Activated T-helper 1 cell treated with anti-CD3 and anti-CD28 coated beads, Interleukin-2, amount 50 U/mL, for 16 hours (primary cell): ENCODE measurements around the gene PLLP.

ENCODE experiments used
- DNase-seq, 2 donors: peaks; one replicate each; pipeline ENCODE4 v3.0.0-alpha.2; 2020; ENCODE audit warnings: low read depth in 1 of 2, low spot score in 1 of 2

The PLLP gene

DNA sequence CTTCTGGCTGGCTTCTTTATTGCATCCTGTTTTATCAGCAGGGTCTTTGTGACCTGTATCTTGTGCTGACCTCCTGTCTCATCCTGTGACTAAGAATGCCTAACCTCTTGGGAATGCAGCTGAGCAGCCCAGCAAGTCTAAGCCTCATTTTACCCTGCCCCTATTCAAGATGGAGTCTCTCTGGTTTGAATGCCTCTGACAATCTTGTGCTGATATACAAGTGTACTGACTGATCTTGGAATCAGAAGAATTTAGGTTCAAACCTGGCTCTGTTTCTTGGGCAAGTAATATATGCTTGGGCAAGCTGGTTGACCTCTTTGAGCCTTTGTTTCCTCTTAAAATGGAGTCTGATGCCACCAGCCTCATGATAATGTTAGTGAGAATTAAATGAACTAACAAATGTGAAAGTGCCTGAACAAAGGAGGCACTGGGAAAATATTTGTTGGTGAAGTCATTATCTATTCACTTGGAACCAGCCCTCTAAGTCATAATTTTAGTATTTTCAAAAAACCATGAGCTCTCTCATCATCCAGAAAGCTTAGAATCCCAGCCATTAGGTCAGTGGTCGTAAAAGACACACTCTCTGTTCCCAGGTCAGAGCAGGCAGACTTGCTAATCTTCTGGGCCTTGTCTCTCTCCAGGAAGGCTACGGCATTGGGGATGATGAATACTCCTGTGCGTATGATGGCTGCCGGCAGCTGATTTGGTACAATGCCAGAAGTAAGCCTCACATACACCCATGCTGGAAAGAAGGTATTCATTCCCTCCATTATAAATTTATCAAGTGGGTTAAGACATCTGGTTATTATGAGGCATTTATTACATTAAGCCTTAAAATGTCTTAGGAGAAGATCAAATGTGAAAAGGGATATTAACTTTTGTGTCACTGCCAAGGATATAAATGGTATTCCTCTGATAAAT lies 57.5 kb downstream of the PLLP start:
- DNase-seq, result no peak

- no peak for DNase-seq
Measured at GRCh38 chr16:57225978-57226377, 58.5 kb downstream of the PLLP start.

DNA sequence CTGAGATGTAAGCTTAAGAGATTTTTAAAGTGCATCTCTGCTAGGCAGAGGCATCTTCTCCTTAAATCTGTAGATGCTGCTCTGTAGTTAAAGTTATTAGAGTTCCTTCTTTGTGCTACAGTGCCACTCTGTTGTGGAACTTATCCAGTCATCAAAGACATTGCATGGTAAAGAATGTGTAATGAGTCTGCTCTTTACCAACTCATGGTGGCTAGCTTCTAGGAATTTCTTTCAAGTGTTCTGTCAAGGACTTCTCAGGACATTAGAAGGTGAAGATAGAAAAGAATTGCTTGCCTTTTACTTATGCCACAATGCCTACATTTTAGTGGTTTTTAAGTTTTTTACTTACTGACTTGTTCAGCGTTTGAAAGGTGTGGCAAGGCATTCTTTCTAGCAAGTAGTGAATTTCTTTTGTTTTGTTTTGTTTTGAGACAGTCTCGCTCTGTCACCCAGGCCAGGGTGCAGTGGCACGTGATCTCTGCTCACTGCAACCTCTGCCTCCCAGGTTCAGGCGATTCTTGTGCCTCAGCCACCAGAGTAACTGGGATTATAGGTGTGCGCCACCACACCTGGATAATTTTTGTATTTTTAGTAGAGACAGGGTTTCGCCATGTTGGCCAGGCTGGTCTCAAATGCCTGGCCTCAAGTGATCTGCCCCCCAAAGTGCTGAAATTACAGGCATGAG lies 59.7 kb downstream of the PLLP start:
- DNase-seq, result no peak

DNA sequence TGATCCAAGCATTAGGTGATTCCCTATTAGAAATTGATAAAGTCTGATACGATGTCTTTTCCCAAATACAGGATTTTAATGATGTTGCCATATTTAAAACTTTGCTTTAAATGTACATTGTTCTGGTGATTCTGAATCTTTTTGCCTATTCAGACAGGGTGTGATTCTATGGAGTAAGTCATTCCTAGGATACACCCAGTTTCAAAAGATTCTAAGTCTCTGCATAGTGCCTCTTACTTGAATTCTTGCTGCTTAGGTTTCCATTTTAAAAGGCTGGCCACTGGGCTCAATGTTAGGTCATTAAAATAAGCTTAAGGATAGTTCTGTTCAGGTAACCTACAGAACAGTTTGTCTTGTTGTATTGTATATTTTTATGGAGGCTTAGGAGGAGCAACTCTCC lies 61.4 kb downstream of the PLLP start:
- DNase-seq, result no peak

- DNase-seq, result no peak
Measured at GRCh38 chr16:57216968-57217367, 67.5 kb downstream of the PLLP start.

DNA sequence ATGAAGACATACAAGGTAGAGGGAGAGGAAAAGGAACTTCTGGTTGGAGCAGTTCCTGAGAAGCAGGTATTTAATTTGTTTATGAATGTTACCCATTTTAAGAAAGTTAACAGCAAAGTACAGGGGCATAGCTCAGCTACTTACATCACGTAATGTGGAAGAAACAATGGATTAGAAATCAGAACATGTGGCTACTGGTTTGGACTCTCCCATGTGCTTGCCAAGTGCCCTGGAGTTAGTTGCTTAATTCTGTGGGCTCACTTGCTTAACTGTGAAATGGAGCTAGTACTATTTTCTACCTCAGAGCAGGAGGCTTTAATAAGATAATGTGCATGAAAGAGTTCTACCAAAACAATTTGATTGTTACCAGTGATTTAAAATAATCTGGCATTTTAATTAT lies 71.0 kb downstream of the PLLP start:
- DNase-seq, result no peak

- DNase-seq, result no peak
Measured at GRCh38 chr16:57209780-57210179, 74.7 kb downstream of the PLLP start.

DNA sequence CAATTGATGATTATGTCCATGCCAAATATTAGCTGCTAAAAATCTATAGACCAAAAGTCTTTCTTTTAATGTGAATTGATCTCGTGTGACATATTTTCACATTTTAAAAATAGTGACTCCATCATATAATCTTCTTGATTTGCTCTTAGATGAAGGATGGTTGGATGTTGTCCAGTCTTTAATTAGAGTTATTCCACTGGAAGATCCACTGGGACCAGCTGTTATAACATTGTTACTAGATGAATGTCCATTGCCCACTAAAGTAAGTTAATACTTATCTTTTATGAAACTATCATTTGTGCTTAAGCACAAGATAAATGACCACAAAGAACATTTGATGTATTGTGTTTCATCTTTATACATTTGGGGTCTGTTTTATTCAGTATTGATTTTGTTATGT lies 75.5 kb downstream of the PLLP start:
- no peak for DNase-seq
